ENCODE results near the gene PIEZO2.
"Not testable (repeated sequence)": the region's sequence is repeated elsewhere in the genome, so short reads cannot be mapped to it uniquely, and the experiment has no call there.

The PIEZO2 gene

DNA sequence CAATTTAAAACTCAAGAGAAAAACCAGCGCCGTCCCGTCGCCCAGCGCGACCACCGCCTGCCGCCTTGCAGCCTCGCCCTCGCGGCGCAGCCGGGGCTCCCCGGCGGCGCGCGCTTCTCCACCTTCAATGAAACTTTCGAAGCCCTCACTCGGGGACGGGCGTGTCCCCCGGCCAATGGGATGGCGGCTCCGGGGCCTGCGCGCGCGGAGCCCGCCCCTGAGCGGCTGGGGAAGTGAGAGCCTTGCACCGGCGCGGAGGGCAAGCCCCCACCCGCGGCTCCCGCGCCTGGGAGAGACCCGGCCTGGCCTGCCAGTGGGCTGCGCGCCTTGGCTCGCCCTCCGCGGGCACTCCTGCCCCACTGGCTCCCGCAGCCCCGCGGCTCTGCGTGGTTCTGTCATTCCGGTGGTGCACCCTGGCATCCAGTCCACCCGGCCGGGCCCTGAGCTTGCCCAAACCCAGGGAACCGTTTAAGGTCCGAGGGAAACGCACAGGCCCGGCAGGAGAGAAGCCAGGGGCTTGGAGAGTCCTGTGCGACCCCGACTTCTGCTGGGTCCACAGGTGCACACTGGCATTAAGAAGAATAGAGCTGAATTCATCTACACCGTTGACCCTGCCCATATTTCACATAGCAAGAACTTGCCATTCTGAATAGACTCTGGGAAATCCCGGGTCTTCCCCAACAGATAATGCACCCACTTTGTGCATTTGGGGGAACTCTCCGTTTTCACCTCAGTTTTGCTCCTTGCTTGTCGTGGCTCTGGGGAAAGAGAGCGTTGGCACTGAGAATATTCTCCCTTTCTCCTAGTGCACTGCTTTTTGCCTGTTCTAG, at the start of gene PIEZO2:
TSS of gene PIEZO2 (minus strand) at position 129 of the 830 bp plus-strand sequence. CDS start 981 bp downstream, outside the sequence.
- peak; percentile 50 for DNase-seq (ENCODE audit: low spot score)

DNA sequence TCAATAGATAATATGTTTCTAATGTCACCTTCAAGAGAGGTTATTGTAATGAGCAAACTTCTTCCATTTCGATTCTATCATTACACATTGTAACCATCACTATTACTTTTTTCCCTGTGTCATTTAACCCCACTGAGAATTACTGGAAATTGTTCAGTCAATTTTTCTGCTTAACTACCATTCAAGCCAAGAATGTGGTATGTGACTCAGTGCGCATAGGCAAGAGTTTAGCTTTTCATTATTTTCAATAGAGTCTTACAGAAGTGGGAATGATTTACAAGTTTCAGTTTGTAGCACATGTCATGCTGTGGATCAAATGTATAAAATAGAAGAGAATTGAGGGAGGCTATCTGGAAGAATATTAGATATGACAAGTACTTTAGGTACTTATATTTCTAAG, 34.3 kb upstream of the PIEZO2 start:
- DNase-seq (ENCODE audit: low spot score) = no peak

DNA sequence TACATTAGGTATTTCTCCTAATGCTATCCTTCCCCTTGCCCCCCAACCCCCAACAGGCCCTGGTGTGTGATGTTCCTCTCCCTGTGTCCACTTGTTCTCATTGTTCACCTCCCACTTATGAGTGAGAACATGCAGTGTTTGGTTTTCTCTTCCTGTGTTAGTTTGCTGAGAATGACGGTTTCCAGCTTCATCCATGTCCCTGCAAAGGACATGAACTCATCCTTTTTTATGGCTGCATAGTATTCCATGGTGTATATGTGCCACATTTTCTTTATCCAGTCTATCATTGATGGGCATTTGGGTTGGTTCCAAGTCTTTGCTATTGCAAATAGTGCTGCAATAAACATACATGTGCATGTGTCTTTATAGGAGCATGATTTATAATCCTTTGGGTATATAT, 32.3 kb upstream of the PIEZO2 start:
- DNase-seq (ENCODE audit: low spot score) = not testable (repeated sequence)

DNA sequence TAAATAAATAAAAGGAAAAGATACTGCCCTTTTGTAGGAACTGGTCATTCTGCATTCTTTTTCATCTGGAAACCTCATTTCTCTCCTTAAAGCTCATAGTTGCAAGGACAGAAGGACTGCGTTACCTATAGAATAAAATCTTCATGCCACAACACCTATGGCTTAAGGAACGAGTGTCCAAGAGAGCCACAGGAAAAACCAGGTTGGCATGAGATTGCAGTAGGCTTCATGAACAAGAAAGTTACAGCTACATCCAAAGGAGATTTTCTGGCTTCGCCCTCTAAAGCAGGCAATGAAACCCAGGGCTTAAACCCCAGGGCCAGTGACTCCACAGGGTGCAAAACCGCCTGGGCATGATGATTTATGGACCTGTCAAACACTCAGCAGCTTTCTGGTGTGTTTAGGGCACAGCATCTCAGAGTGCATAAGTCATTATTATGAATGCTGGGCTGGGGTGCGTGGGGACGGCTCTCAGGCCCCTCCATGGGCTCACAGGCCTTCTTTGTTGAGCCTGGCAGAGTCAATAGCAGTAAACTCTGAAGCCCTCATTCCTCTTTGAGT, 30.7 kb upstream of the PIEZO2 start:
- DNase-seq (ENCODE audit: low spot score) = no peak

DNA sequence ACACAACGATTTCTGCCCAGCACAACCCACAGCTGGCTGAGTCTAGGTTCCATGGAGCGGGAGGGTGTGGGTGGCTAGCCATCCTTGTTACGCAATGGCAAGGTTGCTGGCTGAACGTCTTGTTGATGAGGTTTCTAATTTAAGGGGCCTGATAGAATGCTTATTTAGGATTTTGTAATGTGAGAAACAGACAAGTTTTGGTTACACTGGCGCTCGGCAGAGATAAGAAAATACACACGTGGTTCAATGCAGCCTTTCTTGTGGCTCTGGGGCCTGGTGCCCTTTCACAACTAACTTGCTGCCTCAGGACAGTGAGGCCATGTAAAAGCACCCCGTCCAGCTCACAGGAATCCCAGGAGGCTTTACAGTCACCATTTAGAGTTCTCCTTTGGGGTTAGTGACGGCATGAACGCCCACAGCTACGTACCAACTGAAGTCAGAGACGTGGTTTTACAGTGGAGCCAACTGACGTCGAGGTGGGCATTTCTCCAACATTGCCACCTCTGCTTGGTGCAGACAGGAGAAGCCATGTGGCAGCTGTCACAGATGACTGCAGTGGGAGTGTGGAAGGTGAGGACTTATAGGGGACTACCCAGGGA, 29.7 kb upstream of the PIEZO2 start:
- no peak for DNase-seq (ENCODE audit: low spot score)

DNA sequence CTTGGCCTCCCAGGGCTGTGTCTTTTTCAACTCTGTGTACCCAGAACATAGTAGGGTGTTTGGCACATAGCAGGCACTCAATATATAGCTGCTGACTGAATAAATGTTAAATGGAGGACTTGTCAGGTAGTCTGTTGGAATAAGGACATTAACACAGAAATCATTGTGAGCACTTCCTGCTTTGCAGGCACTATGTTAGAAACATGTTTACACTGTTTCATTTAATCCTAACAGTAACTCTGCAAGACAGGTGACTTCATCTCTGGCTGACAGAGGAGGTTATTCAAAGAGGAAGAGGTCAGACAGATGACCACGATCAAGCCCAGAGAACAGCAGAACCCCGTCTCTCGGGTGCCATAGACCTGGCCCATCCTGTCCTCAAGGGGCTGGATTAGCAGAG, 28.0 kb upstream of the PIEZO2 start:
- no peak for DNase-seq (ENCODE audit: low spot score)

DNA sequence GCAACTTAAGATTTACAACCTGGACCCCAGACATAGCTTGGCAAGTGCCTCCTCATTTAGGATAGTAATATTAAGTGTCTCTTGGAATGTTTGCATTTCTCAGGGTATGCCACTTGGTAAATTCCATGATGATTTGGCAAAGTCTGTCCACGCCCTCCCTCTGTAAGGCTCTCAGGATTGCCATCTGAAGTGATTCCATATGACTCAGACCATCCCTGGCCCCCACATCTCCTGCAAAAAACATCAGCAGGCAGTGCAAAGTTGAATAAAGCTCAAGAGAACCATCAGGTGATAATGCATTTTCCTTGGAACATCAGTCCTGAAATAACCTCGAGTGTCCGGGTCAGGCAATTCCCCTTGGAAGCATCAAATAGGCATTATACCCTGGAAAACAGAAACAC, 27.1 kb upstream of the PIEZO2 start:
- DNase-seq (ENCODE audit: low spot score) = no peak

DNA sequence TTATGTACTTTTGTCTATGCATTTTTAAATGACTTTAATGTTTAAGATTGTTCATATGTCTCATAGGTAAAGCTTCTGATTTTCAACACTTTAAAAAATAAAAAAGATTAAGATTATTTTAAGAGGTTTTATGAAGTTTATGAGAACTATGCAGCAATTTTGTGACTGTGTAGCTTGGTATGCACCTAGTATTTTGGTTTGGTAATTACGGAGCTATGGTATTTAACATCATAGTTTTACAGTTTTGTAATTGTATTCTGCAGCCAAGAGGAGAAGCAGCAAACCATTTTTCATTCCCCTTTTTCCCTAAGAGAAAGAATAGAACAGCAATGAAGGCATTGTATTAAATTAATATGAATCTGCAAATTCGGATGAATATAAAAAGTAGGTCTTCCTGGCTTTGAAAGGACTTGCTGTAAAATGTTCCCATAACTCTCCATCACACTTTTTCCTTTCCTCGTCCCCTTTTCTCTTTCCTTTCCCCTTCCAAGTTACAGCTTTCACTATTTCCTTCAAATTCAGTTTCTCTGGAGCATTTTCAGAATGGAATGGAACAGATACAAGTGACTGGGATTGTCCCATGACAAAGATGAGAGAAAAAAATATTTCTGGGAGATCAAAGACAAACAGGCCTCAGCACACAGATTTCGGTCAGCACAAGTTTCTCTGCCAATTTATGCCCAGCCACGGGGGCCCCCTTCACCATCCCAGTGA, 26.1 kb upstream of the PIEZO2 start:
- no peak for DNase-seq (ENCODE audit: low spot score)

DNA sequence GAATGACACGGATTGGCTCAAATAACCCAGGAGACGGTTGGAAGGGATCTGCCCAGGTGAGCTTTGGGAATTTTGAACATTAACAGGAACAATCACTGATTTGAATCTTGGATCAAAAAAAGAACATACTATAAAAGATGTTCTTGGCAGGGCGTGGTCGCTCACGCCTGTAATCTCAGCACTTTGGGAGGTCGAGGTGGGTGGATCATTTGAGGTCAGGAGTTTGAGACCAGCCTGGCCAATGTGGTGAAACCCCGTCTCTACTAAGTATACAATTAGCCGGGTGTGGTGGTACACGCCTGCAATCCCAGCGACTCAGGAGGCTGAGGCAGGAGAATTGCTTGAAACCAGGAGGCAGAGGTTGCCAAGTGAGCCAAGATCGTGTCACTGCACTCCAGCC, 24.8 kb upstream of the PIEZO2 start:
- not testable (repeated sequence) for DNase-seq (ENCODE audit: low spot score)

DNA sequence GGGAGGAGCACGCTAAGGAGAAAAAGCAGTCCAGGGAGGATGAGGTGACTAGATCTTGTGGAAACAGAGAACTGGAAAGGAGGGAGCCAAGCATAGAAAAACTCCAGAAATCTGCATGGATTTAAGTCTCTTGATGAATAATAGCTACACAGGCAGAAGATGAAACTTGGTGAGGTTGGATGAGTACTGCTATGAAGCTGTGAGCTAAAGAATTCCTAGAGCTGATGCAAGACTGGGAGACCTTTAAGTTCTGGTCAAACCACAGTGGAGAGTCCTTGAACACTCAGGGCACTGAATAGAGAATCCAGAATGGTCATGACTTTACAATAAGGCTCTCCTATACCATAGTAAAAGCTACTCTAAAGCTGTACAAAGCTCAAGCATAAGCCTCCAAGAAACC, 18.4 kb upstream of the PIEZO2 start:
- no peak for DNase-seq (ENCODE audit: low spot score)

DNA sequence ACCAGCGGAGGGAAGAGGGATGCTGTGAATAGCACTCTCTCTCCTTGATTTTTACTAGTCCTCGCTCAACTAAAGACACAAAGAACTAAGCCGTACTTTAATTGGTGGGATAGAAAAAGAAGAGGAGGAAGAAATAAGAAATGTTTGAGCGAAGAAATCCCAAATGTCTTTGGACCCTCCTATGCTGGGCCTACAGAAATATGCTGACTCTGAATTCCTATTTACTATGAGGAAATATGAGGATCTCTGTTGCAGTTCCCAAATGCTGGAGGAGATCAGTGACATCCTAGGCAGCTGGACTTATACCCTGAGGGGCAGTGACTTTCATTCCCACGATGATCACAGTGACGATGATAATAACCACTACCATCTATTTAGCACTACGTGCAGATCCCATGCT, 16.6 kb upstream of the PIEZO2 start:
- DNase-seq (ENCODE audit: low spot score) = no peak

DNA sequence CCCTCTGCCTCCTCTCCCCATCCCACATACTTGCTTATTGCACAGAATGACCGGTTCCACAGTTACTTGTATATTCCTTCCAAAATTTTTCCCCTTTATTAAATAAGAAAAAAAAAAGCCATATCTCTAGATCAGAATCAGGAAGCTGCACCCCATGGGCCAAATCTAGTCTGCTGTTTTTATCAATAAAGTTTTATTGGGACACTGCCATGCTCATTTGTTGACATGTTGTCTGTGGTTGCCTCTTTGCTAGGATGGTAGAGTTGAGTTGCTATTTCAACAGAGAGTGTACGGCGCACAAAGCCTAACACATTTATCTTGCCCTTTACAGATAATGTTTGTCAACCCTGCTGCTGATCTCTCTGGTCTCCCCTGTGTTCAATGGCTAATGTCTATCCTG, 15.8 kb upstream of the PIEZO2 start:
- DNase-seq (ENCODE audit: low spot score) = no peak

DNA sequence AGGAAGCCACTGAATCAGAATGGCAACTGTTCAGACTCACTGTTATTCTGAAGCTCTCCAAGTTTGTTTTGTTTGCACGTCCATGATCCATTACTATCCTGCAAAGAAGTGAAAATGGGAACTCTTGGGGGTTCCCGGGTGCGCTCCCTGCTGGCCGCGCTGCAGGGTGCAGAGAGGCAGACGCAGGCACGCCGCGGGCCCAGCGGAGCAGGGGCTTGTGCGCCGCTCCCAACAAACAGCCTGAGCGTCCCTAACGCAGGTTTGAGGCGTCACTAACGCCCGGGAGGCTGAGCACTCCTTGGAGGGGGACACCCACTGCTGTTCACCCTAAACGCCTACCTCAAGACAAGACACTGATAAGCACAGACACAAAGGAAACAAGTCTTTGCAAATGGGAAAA, 14.3 kb upstream of the PIEZO2 start:
- no peak for DNase-seq (ENCODE audit: low spot score)

DNA sequence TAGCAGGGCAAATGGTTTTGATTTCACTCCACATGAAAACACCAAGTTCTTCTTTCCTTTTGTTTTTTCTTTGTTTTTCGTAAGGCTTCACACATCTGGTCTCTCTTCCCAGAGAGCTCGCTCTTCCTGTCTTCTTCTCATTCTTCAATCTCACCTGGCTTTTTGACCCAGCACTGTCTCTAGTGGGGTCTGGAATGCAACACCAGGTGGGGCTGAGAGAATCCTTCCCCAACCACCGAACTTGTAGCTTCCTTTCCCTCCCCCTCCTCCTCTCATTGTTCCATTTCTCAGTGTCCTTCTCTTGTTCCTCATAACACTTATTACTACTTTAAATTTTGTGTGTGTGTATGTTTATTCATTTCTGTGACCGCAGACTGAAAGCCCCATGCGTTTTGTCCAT, 13.5 kb upstream of the PIEZO2 start:
- DNase-seq (ENCODE audit: low spot score) = no peak

DNA sequence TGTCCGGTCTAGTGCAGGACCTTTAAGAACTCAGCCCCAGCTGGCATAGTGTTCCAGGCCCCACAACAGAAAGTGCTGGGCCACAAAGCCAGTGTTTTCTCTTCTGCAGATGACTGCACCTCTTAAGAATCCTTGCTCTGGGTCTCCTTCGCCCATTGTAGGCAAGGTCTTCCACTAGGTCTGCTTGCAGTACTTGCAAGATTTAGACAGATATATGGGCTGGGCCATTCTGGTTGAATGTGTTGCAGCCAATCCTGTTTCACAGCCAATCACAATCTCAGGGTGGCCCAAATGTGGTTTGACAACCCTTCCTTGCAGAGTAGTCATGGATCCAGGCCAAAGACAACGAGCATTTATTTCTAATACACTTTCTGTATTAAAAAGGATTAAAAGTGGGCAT, 13.1 kb upstream of the PIEZO2 start:
- no peak for DNase-seq (ENCODE audit: low spot score)

DNA sequence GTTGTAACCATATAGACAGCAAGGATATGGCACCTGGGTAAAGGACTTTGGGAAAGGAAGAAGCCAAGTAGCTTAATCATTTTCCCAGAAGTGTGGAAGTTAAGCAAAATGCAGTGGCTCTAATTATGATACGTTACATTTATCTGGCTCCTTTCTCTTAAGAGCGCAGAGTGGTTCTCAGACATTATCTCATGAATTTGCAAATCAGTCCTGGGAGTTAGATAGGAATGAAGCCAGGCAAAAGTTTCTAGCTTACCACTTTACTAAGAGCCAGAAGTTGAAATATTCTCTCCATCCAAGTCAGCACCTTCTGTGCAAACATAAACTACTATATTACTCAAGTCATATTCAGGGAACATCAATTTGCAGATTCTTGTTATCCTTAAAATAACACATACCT, 10.9 kb upstream of the PIEZO2 start:
- no peak for DNase-seq (ENCODE audit: low spot score)

DNA sequence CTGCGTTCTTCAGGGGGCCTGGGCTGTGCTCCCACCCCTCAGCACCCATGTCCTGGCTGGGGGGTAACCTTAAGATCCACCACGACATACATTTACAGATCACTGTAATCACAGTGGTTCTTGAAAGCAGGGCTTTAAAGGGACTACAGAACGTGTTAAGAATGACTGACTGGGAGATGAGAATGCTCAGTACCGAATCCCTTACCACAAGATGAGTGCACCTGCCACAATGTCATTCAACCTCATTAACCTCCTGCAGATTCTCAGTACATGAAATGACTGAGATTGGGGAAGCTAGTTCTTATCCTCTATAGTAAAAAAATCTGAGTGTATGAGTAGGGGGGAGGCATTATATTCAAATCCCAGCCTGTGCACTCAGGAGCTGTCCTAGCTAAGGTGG, 10.5 kb upstream of the PIEZO2 start:
- no peak for DNase-seq (ENCODE audit: low spot score)

DNA sequence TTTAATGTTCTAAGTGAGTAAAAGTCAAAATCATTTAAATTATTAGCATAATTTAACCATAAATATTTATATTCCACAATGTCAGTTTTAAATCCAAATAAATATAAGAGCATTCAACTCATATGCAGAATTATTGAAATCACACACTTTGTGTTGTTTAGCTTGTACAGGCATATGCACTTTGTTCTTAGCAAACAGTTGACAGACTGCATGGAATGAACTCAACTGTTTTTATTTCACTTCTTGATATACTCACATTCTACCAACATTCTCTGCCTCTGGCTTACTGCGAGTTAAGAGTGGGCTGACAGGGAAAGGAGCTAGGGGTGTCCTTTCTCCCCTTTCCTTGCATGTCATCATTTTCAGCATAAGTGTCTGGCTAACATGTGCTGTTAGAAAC, 7.6 kb upstream of the PIEZO2 start:
- no peak for DNase-seq (ENCODE audit: low spot score)

DNA sequence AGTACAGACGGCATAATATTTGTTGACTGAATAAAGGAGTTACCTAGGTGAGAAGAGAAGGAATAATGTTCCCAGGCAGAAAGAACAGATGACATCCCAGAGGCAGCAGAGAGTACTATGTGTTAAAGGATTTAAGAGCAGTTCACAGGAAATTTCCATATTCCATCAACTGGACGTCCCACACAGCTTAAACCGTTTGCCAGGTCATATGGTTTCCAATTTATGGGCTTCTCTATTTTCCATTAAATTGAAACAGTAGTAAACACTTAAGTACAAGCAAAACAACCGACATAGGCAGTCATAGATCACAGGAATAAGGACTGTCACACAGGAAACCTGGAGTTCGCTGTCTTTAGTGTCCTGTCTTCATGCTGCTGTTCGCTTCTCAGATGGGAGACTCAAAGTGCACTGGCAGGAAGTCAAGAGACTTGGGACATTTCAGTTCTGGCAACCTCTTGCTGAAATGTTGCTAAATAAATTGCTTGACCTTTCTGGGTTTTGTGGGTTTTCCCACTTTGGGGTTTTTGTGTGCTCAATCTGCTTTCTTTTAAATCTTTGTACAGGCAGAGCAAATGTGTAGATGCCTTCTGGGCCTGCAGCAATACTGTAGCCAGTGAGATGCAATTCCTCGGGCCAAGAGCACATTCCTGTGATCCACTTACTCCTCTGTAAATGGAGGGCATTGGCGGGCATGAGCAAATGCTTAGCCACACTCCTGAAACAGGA, 5.8 kb upstream of the PIEZO2 start:
- no peak for DNase-seq (ENCODE audit: low spot score)

DNA sequence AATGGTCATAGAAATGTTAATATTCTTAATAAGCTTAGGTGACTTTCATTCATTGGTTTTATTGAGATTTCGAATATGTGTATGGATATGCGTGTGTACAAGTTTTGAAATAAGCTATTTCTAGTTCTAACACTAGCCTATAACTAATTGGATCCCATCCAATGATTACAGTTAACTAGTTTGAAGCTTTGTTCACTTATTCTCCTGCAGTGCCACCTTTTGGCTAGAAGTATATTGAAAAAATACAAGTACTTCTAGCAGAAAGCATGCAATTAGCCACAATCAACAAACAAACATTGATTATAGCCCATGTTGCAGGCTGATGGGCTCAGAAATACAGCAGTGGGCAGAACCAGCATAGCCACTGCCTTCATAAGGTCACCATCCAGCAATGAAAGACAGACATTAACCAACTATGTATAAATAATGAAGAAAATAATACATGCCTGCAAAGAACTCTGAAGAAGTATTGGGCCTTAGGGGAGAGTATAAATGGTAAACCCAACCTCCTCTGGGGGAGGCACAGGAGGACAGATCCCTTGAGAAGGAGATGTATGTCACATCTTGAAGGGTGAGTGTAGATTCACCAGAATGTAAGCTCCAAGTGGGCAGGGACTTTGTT, 5.1 kb upstream of the PIEZO2 start:
- no peak for DNase-seq (ENCODE audit: low spot score)

DNA sequence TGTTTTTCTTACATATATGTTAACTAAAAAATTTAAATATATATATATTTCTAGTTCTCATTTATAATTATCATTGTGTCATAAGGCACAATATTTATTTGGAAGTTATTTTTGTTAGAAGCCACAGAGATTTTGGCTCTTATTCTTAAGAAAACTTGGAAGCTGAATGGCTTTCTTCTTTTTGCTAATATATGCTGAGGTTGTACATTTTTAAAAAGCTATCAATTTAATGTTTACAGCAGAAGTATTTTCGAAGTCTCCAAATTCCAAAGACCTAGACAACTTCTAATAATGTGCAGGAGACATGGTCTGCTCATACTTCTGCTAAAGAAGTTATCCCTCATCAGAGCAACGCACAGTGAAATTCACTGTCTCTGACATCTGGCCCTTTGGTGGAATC, 3.7 kb upstream of the PIEZO2 start:
- no peak for DNase-seq (ENCODE audit: low spot score)

DNA sequence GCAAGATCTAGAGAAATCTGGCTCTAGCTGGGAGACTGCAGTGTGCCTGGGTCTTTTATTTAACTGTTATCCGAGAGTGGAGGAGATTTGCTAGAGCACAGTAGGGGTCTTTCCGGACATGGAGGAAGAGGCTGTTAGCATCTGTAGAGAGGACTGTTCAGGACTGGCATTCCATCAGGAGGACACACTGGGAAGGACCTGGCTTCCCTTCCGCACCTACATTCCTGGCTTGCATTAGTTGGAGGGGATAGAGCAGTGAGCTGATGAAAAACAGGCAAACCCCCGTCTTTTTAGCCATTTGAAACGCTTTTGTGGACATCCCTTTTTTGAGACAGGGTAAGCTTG, 874 bp upstream of the PIEZO2 start:
- no peak for DNase-seq (ENCODE audit: low spot score)

All from germinal center (tissue), 1 donor.